Dendritic cell treated with granulocyte-macrophage colony-stimulating factor and Interleukin-4, amounts not matched to agents 40 ng/mL and 50 ng/mL, for 4 days (primary cell): ENCODE results near the gene HADH.
"Not testable (repeated sequence)": the region's sequence is repeated elsewhere in the genome, so short reads cannot be mapped to it uniquely, and the experiment has no call there.

ENCODE experiments used
- H3K27ac Mint-ChIP-seq: one replicate; pipeline ENCODE4 v1.8.0; 2022; ENCODE audit warnings: mild to moderate bottlenecking, mixed read lengths
- H3K27me3 Mint-ChIP-seq: one replicate; pipeline ENCODE4 v1.8.0; 2022; ENCODE audit warnings: mild to moderate bottlenecking, mixed read lengths
- H3K36me3 Mint-ChIP-seq: one replicate; pipeline ENCODE4 v1.8.0; 2022; ENCODE audit warnings: low read depth, mixed read lengths
- H3K4me1 Mint-ChIP-seq: one replicate; pipeline ENCODE4 v1.8.0; 2022; ENCODE audit warnings: low read depth, mixed read lengths
- H3K4me3 Mint-ChIP-seq: one replicate; pipeline ENCODE4 v1.8.0; 2022; ENCODE audit warnings: mild to moderate bottlenecking, moderate library complexity, mixed read lengths
- H3K9me3 Mint-ChIP-seq: one replicate; pipeline ENCODE4 v1.8.0; 2022; ENCODE audit warnings: mixed read lengths
- intact Hi-C: fragments of 100-400 bp; cut with micrococcal nuclease; formaldehyde crosslinking; loops from one replicate; pipeline ENCODE4 v1.15.0; 2022

Gene HADH

DNA sequence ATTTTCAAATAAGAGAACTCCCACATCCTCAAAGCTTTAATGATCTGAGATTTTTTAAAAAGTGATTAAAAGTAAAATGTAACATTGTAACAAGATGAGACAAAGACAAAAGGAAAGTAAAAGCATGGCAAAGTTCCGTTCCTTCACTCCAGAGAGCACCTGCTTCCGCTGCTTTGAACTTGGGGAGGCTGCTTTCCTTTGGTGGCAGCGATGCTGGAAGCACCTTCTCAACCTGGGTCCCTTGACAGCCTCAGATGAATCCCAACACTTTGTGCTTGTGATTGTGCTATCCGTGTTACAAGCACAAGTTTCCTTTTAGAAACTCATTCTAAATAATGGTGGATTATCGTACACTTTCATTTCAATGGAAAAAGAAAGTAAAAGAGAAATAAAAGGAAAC, 59.7 kb downstream of the HADH start:
- intact Hi-C loops: no loop called here
- peaks cover 1% of the 10 kb centered on the region for H3K27me3 Mint-ChIP-seq
- H3K9me3 Mint-ChIP-seq: no peaks in the 10 kb centered on the region
- no peaks in the 10 kb centered on the region for H3K4me1 Mint-ChIP-seq
- H3K27ac Mint-ChIP-seq: no peak overlapping the region
- no peak overlapping the region for H3K4me3 Mint-ChIP-seq
- no peaks in the 10 kb centered on the region for H3K36me3 Mint-ChIP-seq

DNA sequence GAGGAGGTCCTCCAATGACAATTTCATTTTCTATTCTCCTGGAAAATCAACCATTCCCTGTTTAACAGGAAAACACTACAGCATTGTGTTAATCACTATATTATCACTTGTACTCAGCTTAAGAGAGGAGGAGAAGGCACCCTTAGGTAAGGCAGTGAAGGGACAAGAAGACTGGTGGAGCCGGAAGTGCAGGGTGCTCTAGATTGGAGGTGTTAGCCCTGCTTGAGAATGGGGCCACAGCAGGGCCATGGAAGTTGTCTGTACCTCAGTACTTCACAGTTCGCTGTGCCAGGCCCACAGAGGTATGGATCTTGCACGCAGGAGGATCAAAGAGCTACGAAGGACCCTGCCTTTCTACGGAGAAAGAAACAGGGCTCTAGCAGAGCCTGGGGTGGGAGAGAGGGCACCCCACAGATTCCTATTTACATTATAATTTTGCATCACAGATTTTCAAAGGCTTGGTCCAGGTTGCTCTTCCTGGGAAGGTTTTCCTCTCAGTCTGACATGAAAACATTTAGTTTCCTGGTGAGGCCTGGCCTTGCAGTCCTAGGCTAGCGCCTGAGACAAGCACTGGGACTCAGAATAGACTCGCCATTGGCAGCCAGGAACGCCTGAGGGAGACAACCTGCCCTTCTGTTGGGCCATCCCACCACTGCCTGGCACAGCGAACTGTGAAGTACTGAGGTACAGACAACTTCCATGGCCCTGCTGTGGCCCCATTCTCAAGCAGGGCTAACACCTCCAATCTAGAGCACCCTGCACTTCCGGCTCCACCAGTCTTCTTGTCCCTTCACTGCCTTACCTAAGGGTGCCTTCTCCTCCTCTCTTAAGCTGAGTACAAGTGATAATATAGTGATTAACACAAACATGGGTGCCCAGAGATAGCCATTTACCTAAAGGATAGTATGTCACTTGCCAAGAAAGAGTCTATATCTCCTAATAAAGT, 60.8 kb downstream of the HADH start:
- H3K9me3 Mint-ChIP-seq, H3K27ac Mint-ChIP-seq, intact Hi-C loops, H3K4me1 Mint-ChIP-seq, H3K4me3 Mint-ChIP-seq, H3K27me3 Mint-ChIP-seq, H3K36me3 Mint-ChIP-seq: not testable (repeated sequence)

DNA sequence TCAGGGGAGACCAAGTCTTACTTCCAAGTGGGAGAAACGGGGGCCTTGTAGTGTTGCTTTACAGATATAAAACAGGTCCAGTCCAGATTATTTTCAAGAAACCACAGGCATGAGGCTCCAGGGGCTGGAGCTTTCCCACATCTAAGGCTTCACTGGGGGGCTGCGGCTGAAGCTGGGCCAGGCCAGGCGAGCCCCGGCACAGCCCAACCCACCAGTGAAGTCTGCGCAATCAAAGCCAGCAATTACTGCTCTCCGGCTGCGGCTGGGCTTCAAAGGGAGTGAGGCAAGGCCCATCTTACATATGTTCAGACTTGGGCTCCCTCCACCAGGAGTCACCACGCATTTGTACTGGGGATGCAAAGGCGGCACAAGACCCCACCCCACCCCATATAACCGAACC, 61.7 kb downstream of the HADH start:
- H3K4me1 Mint-ChIP-seq: no peaks in the 10 kb centered on the region

DNA sequence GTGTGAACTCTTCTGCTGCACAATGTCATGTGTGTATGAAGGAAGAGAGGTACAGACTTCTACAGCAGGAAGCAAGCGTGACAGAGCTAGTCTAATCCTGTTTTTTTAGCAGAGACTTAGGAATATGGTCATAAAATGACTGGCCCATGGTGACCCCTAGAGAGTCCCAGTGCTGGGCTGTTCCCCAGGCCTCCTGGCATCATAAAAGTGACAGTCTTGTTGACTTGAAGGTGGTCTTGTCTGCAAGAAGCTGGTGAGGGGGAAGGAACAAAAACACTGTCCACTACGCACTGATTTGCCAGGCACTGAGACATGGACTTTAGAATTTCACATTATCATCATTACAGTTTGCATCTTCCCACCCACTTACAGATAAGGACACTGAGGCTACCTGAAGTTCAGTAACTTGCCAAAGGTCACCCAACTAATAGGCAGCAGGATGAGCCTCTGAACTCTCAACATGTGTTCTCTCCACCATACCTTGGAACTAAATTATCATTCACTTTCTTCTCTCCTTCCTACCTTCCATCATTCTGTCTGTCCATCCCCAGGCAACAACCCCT, 63.0 kb downstream of the HADH start:
- Mint-ChIP-seq H3K4me1 (no peaks in the 10 kb centered on the region), H3K9me3 (no peaks in the 10 kb centered on the region), H3K27me3 (peaks cover 1% of the 10 kb centered on the region), H3K4me3 (no peak overlapping the region), H3K36me3 (no peaks in the 10 kb centered on the region), H3K27ac (no peak overlapping the region)
- intact Hi-C loops: no loop called here

More for the DNA sequence above, 61.7 kb downstream of the HADH start:
- intact Hi-C loops: no loop called here
- Mint-ChIP-seq H3K27me3 (peaks cover 1% of the 10 kb centered on the region), H3K27ac (no peak overlapping the region), H3K9me3 (no peaks in the 10 kb centered on the region), H3K36me3 (no peaks in the 10 kb centered on the region), H3K4me3 (no peak overlapping the region)

DNA sequence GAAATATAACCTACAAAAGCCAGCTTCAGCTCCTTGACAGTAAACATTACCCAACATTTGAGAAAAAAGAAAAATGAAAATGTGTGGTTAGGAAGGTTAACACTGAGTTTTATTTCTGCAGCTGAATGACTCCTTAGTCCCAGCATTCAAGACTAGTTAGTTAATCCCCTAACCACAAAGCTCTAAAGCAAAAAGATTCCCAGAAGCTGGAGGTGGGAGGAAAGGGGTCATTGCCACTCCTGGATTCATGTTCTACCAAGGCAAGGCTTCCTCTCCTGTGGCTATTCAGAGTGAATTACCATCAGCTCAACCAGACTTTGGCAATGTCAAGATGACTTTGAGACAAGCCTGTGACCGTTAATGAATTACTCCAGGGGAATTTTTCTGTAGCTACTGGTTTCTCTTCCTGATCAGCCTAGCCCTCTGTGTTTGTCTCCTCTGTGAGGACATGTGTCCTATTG, 63.6 kb downstream of the HADH start:
- Mint-ChIP-seq H3K4me3 (no peak overlapping the region), H3K4me1 (no peaks in the 10 kb centered on the region), H3K36me3 (no peaks in the 10 kb centered on the region), H3K27ac (no peak overlapping the region), H3K27me3 (peaks cover 1% of the 10 kb centered on the region), H3K9me3 (no peaks in the 10 kb centered on the region)
- intact Hi-C loops: no loop called here

DNA sequence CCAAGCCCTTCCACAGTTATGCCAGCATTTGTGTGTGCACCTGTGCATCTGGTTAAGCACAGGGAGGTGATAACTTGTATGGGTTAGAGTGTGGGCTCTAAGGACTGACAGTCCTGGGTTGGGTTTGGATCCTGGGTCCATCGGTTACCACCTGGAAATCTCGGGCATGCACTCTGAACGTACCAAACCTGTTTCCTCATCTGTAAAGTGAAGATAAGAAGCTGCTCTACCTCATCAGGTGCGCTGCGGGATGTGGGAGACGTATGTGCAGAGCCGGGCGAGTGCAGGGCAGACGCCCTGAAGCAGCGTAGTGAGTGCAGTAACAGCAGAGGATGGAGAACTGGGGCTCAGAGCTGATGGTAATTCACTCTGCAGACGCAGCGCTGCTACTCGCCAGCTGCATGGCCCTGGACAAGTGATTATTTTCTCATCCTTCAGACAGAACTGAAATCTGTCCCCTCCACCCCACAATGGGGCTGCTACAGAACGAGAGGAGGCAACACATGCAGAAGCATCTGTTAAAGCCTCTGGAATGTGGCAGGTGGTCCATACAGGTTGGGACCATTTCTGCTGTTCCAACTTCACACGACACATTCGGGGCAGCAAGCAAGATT, 64.4 kb downstream of the HADH start:
- H3K4me1 Mint-ChIP-seq: no peaks in the 10 kb centered on the region
- H3K27me3 Mint-ChIP-seq: peaks cover 1% of the 10 kb centered on the region
- H3K27ac Mint-ChIP-seq: no peak overlapping the region
- intact Hi-C loops: no loop called here
- no peaks in the 10 kb centered on the region for H3K9me3 Mint-ChIP-seq
- no peaks in the 10 kb centered on the region for H3K36me3 Mint-ChIP-seq
- no peak overlapping the region for H3K4me3 Mint-ChIP-seq

DNA sequence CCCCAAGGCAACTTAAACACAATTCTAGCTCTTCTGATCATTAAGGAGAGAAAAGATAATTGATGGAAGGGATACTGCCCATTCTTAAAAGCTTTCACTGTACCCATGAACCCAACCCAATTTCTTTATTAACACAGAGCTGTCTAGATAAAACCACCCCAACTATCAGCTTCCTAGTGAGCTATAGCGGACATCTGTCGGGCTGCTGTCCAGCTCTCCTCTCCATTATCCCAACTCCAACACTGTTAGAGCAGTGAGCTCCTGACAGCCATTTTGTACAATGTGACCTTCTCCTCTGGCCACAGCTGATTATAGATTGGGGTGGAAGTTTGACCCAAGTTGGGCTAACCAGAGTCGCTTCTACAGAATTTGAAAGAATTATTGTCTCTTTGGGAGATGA, 66.1 kb downstream of the HADH start:
- H3K4me1 Mint-ChIP-seq: no peaks in the 10 kb centered on the region
- H3K4me3 Mint-ChIP-seq: no peak overlapping the region
- H3K27ac Mint-ChIP-seq: no peak overlapping the region

DNA sequence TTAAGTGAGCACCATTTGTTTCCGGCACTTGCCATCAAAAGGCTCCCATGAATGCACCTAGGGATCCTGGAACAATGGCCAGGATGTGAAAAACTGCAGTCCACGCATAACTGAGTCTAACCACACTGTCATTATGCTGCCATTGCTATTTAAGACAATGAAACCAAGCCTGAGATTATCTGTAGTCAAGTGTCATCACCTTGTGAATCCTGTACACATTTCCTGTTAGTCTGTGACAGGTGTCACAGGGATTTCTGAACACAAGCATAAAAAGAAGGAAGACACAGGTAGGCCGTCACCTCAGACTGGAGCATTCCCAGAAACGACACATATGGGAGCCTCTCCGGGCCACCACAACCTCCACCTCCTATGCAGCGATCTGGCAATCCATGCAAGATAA, 66.7 kb downstream of the HADH start:
- Mint-ChIP-seq H3K27me3 (peaks cover 3% of the 10 kb centered on the region), H3K9me3 (no peaks in the 10 kb centered on the region), H3K36me3 (no peaks in the 10 kb centered on the region), H3K27ac (no peak overlapping the region), H3K4me3 (no peak overlapping the region), H3K4me1 (no peaks in the 10 kb centered on the region)
- intact Hi-C loops: no loop called here

More for the DNA sequence above, 66.1 kb downstream of the HADH start:
- intact Hi-C loops: no loop called here
- Mint-ChIP-seq H3K27me3 (peaks cover 1% of the 10 kb centered on the region), H3K9me3 (no peaks in the 10 kb centered on the region), H3K36me3 (no peaks in the 10 kb centered on the region)

DNA sequence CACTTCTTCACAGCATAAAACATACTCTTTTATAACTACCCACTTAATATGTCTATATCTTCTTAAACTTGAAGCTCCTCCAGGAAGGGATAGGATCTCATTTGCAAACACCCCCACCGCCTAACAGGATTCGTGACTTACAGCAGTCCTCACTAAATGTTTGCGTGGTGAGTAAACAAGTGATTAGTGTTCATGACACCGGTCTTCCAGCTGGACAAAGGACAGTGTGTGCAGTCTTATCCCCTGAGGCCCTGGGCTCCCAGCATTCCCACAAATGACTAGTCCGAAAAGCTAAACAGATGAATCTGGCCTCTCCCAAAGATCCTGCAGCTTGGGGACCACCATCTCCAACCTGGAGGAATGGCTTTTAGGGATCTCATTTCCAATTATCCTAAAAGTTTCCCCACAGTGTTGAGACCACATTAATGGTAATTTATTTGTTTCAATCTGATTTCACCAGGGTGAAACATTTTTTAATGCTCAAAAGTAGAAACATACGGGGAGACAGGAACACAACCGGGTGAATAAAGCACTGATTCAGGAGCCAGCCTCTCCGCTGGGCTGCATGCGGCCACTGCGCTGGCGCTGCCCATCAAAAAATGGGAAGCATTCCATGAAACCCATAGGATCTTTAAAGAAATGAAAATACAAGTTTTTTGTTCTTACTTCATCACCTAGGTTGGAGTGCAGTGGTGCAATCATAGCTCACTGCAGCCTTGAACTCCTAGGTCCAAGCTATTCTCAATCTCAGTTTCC, 69.2 kb downstream of the HADH start:
- no peaks in the 10 kb centered on the region for H3K9me3 Mint-ChIP-seq
- H3K27me3 Mint-ChIP-seq: peaks cover 10% of the 10 kb centered on the region
- no peak overlapping the region for H3K27ac Mint-ChIP-seq
- H3K36me3 Mint-ChIP-seq: no peaks in the 10 kb centered on the region
- no peak overlapping the region for H3K4me3 Mint-ChIP-seq
- H3K4me1 Mint-ChIP-seq: no peaks in the 10 kb centered on the region
- intact Hi-C loops: no loop called here

DNA sequence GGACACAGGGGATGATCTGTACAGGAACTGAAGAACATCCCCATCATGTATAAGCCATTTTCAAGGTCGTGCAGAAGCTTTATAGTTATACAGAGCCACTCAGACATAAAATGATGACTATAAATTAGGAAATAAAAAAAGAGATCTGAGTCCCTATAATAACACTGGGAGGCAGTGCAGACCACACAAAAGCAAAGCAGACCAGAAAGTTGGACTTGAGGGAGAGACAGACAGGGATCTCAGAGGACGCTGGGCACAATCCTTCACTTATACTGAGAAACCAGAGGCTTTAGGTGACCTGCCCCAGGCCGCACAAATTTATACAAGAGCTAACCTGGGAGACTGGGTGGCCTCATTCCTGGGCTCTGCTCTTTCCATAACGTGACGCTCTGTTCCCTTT, 70.5 kb downstream of the HADH start:
- H3K4me3 Mint-ChIP-seq: no peak overlapping the region
- no peaks in the 10 kb centered on the region for H3K9me3 Mint-ChIP-seq
- peaks cover 10% of the 10 kb centered on the region for H3K27me3 Mint-ChIP-seq
- no peak overlapping the region for H3K27ac Mint-ChIP-seq
- H3K4me1 Mint-ChIP-seq: no peaks in the 10 kb centered on the region
- intact Hi-C loops: no loop called here
- no peaks in the 10 kb centered on the region for H3K36me3 Mint-ChIP-seq

DNA sequence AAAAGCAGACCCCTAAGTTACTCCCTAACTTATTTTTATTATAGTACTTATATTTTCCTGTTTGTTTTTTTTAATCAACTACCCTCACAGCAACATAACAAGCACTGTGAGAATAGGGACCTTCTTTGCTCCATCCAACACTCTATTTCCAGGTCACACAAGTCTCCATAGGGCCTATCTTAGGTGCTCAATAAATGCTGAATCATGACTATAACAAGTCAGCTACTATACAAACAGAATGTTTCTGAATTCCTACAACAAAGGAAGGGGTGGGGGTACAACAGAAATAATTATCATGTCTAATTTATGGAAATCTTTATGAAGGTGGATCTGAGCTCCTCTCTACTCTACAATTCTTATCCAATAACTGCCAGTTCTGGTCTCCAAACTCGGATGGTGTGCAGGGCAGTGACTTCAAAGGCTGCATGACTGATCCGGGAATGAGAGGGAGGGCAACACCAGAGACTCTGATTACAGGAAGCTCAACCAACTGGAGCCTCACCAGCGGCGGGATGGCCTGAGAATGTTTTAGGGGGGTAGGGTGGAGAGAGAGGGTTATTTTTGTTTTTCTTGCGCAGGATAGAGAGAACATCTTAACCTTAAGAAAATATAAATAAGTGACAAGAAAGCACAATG, 71.1 kb downstream of the HADH start:
- Mint-ChIP-seq H3K4me1 (no peaks in the 10 kb centered on the region), H3K27me3 (peaks cover 10% of the 10 kb centered on the region), H3K4me3 (no peak overlapping the region), H3K36me3 (no peaks in the 10 kb centered on the region), H3K27ac (no peak overlapping the region), H3K9me3 (no peaks in the 10 kb centered on the region)
- intact Hi-C loops: no loop called here

DNA sequence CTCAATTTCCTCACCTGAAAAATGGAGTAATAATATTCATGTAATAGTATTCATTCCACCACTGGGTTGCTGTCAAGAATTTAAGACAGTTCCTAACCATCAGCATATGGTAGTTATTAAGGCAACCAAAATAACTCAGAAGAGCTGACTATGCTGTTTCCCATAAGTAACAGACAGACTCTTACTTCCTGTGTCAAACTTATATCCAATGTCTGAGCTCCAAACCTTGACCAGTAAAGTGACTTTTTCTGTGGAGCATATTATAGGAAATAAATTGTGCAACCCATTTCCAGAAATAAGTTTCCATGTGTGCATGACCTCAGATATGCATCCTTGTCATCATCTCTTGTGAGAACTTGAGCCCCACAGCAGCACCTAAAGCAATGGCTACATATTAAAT, 78.8 kb downstream of the HADH start:
- Mint-ChIP-seq H3K27ac (no peak overlapping the region), H3K9me3 (no peaks in the 10 kb centered on the region), H3K4me1 (no peaks in the 10 kb centered on the region), H3K36me3 (no peaks in the 10 kb centered on the region), H3K4me3 (no peak overlapping the region), H3K27me3 (peaks cover 1% of the 10 kb centered on the region)
- intact Hi-C loops: no loop called here

DNA sequence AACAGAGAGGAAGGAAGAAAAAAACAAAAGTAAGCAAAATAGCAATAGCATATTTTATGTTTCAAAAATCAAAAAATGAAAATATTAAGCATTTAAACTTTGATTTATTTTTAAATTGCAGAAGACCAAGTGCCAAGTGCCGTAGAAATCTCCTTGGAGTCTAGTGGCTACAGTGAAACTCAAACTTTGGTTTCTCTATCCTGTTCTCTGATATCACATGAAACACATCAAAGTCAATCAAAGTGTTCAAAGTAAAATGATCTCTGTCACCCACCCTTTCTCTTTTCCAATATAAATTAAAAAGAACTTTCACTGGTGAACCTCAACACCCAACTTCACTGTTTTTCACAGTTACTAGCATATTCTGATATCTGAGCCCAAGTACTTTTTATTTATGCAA, 81.1 kb downstream of the HADH start:
- Mint-ChIP-seq H3K27ac (no peak overlapping the region), H3K4me3 (no peak overlapping the region), H3K27me3 (peaks cover 1% of the 10 kb centered on the region), H3K9me3 (no peaks in the 10 kb centered on the region), H3K4me1 (no peaks in the 10 kb centered on the region), H3K36me3 (no peaks in the 10 kb centered on the region)
- intact Hi-C loops: no loop called here
